NCI-H526 treated with DMSO at 0.1 percent for 48 hours (cell line): ENCODE data around the gene AOPEP.
"Not testable (repeated sequence)": the region's sequence is repeated elsewhere in the genome, so short reads cannot be mapped to it uniquely, and the experiment has no call there.

Experiments used
- DNase-seq: peaks from one replicate; lab custom pipeline; 2025; lab: John Stamatoyannopoulos, UW

The AOPEP gene

DNA sequence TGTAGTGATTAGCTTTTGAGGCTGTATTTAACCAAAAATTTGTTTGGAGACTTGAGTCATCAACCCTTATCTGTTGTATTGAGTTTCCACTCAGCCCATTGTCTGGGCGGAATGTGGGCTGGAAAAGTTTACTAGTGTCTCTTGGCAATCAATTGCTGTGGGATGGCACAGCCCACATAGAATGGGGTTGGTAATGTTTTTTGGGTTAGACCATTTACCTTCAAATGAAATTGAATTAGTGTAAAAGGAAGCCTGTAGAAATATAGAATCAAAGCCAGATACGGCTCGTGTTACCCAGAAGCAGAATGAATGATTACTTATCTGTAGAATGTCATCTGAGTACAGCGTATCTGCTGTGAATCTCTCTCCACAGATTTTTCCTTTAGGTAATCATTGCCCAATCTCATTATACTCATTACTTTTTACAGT, 142.9 kb downstream of the AOPEP start:
- no peak for DNase-seq

DNA sequence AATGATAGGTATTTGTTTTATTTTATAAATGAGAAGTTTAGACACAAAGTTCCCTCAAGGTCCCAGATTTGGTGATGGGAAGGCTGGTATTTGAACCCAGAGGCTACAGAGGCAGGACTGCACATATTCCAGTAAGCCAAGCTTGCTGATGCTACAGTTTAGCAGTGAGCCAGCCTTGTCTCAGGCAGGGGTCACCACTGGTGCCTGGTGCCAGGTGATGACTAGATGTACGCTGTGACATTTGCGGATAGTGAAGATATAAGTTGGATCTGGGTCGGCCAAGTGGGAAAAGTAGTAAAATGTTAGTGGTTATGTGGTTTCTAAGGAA, 143.9 kb downstream of the AOPEP start:
- no peak for DNase-seq

DNA sequence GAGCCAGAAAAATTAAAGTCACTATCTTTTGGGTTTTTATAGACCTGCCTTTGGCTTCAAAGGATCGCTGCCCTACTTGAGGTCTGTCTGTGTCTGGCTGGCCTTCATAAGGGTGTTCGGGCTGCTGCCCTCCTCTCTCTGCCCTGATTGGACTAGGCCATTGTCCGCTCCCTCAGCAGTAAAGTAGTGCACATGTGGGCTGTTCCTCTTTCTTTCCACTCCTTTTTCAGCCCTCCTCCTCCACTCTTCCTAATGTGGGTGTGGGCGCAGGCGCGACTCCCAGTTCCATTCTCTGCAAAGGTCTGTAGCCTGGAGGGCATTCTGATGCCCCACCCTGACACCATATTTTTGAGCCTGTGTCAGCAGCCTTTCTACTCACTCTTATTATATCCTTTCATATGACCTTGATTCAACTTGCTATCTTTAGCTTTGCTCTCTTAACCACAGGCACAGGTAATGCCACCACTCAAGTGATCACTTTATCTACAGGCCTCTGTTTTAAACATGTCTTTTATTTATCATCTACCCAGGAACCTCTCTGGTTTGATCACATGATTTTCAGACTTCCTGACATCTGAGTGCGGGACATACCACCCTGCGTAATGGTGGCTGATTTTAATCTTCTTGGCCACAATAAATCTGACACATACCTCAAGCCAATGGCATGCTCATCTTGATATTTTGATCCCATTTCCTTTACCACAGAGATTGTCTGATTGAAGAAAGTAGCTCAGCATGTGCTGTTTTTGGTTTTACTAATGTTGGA, 144.5 kb downstream of the AOPEP start:
- DNase-seq: no peak

DNA sequence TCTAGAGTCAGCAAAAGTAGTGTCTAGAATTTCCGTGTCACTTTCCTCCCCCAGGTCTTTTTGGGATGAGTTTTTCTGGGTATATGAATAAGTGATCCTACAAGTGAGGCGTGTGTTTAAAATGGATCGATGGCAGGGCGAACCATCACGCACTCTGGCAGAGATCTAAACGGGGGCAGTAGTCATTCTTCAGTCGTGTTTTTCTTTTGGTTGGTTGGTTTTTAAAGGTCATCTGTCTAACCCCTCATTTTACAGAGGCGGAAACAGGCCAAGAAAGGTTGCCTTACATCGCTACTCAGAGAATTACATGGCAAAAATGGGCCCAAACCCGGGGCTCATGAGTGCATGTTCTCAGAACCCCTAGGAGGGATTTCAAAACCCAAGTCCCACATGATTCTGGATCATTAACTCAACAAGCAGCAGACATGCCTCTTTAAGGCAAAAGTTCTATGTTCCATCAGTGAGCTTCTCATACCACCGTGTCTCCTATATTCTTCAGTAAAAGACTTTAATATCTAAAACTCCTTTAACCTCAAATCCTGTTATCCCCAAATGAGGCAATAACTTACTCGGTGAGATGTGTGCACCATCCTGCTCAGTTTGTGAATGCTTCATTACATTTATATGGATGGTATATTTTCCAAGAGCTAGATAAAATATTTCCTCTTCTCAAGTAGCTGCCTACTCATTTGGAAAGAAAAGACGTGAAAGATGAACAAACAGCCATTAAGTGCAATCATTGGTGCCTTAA, 145.8 kb downstream of the AOPEP start:
- no peak for DNase-seq

DNA sequence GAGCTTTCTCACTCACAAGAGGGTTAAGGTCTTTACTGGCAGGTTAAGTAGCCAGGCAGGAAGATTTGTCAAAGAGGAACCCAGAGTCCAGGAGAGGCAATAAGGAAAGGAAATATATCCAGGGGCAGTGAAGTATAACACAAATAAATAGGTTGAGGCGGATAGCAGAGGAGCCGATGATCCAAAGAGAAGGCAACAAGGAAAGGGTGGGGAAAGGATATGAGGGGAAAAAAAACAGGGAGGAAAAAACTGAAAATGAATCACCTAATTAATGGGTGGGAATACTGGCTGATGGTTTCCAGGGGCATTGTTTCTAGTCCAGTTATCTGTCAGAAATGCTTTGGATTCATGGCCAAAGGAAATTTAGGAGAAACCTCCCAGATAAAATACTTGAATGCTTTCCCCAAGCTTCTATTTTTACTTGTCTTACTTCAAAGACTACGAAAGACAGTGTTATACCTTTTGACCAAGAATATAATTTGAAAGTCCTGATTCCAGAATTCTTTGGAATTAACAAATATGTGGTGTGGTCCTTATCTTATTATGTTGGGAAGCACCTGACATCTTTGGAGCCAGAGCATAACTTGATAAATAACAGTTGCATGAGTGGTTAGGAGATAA, 146.5 kb downstream of the AOPEP start:
- DNase-seq: no peak

DNA sequence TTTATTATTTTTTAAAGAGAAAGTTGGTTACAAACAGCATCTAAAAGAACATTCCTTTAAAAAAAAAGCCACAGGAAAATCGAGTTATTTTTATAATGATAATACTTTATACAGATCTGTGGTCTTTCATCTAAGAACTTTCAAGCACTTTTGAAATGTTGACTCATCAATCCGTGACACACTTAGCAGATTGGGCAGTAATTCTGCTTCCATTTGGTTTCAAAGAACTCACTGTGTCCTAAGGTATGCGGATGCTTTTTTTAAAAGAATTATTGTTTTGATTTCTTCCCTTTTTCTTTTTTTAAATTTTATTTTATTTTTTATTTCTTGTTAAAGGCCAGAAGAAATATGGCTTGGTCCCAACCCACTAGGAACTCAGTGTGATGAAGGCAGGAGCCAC, 147.8 kb downstream of the AOPEP start:
- no peak for DNase-seq

DNA sequence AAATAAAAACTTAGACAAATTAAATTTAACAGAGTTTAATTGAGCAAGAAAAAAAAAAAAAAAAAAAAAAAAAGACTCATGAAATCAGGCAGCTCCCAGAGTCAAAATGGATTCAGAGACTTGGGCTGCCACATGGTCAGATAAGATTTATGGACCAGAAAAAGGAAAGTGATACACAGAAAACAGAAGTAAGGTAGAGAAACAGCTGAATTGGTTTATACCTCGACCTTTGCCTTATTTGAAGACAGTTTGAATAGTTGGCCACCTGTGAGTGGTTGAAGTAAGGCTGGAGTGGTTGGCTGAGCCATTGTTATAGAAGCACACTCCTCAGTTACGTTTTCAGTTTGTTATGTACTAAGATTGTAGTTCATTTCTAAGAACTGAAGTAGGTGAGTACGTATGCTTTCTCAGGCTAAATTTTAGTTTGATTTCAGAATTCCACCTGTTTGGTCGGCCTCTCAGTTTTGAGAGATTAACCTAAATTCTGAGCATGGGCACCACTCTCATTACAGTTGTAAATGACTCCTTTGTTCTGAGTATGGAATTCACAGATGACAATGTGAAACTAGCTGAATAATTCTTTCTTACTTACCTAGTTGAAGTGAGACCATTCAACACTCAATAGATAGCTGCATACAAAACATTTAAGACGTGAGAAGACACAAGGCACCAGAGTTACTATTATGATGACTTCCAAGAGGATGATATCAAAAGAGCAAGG, 149.0 kb downstream of the AOPEP start:
- no peak for DNase-seq

DNA sequence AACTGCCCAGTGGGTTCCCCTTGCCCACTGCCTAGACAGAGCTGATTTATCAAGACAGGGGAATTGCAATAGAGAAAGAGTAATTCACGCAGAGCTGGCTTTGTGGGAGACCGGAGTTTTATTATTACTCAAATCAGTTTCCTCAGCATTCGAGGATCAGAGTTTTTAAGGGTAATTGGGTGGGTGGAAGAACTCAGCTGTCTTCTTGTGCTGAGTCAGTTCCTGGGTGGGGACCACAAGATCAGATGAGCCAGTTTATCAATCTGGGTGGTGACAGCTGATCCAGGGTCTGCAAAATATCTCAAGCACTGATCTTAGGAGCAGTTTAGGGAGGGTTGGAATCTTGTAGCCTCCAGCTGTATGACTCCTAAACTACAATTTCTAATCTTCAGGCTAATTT, 152.3 kb downstream of the AOPEP start:
- not testable (repeated sequence) for DNase-seq

DNA sequence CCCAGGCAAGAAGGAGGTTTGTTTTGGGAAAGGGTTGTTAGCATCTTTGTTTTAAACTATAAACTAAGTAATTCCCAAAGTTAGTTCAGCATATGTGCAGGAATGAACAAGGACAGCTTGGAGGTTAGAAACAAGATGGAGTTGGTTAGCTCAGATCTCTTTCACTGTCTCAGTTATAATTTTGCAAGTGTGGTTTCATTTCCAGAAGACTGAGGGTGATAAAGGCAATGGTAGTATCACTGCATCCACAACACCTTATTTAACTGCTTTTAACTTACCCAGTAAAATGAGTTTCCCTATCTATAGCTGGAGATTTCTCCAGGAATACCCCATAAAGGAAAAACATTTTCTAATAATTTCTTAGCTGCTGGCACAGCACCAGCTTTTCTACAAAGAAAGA, 152.7 kb downstream of the AOPEP start:
- no peak for DNase-seq

DNA sequence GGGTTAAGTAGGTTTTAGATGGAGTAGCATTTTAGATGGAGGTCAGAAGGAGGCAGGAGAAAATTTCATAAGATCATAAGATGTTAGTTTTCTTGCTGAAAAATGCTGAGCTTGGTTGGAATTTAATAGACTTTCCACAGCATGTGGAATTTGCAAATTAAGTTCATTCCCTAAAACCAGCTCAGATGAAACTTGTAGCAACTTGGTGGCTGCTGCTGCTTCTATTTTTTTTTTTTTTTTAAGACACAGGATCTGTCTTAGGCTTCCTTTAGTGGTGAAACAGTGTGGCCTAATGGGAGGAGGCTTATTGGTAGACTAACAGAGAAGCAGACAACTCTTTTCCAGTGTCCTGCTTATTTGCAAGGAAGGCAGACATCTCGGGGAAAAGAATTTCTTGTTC, 154.5 kb downstream of the AOPEP start:
- no peak for DNase-seq

DNA sequence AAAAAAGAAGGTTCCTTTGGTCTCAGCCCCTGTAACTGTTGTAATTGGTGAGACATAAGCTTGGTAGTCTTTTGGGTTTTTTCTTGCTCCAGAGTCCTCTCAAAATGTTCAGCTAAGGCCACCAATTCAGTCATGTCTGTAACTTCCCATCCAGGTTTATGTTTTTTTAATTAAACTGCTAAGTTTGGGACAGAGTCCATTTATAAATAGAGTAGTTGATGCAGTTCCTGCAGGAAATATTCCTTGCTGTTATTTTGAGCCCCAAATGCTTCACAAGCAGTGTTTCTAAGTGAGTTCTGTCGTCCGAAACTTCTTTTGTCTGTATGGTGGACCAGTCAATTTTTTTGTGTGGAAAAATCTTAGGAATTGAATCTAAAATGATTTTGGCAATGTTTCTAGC, 155.0 kb downstream of the AOPEP start:
- DNase-seq: no peak

DNA sequence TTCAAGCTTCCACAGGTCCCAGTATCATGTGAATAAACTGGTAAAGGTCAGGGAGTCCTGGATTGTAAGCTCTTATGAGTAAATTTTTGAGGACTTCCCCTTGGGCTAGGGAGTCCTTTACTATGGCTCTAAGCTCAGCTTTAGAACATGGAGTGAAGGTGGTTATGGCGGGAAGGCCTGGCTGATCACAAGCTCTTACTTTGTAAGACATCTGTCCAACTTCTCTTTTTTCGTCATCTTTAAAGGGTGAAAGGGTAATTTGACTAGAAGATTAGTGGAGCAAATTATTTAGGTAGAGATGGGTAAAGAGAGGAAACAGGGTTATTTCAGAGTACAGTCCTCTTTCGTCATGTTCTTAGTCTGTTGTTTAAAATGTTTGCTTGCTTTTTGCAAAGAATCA, 155.4 kb downstream of the AOPEP start:
- DNase-seq: no peak

DNA sequence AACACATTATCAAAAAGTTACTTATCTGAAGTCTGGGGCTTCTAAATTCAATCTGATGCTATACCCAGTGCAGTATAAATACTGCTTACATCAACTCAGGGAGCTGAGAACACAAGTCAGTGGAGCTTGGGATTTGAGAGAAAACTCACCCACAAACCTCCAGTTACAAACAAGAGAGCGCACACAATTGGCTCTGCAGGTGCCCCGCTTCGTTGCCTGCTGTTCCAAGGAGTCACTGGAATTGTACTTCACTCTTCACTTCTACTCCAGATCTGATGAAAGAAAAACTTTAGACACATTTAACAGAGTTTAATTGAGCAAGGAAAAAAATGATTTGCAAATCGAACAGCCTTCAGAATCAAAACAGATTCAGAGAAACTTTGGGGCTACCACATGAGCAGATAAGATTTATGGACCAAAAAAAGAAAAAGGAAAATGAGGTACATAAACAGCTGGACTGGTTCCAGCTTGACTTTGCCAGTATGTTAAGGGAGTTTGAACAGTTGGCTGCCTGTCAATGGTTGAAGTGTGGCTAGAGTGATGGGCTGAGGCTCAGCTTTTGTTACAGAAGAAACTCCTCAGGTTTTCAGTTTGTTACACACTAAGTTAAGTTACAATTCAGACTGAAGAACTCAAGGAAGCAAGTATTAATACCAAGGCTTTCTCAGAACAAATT, 156.6 kb downstream of the AOPEP start:
- DNase-seq: no peak

DNA sequence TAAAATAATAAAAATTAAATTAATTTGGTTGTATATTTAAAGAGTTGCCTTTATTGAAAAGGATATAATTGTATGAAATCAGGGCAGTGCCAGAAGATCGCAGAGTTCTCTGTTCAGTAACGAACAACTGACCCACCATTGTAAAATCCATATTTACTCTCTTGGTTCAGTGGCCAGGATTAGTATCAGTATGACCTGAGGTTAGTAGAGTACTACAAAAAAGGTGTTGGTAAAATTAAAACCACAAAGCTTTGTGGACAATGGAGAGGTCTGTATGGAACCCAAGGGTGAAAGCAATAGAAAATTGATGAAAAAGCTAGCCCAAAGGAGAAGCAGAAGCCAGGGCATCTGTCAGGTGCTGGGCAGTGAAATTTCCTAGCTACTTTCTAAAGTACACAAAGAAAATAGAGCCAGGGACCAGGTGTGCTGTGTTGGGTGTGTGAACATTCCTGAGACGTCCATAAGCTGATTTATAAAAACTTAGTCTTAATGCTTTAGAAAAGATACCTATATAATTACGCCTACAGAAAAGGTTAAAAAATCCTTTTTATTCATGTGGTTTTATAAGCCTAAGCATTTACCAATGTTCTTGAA, 159.5 kb downstream of the AOPEP start:
- no peak for DNase-seq

DNA sequence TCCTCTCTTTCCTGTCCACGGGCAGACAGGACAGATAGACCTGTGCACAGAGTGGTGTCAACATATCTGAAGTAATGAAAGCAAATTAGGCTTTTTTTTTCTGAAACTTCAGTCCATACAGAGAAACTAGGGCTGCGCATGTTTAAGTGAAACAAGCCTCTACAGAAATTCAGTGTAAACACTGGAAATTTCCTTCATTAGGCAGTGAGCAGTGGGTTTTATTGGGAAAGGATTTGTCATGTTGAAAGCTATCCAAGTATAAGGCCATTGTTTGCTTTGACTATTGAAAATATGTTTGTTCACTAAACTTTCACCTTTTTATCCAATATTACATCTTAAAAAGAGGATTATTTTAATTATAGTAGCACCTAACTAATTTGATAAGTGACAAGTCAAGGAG, 161.2 kb downstream of the AOPEP start:
- DNase-seq: no peak

DNA sequence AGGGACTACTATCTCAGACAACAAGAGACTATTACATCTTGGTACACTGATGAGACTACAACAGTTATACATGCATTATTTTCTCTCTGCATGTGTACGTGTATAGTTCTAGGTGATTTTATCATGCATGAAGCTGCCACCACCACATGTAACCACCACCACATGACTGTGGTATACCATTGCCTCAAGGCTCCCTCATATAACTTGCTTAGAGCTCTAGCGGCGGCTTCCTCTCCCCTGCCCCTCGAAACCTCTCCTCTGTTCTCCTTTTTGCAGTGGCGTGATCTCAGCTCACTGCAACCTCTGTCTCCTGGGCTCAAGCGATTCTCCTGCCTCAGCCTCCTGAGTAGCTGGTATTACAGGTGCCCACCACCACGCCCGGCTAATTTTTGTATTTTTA, 162.3 kb downstream of the AOPEP start:
- no peak for DNase-seq

DNA sequence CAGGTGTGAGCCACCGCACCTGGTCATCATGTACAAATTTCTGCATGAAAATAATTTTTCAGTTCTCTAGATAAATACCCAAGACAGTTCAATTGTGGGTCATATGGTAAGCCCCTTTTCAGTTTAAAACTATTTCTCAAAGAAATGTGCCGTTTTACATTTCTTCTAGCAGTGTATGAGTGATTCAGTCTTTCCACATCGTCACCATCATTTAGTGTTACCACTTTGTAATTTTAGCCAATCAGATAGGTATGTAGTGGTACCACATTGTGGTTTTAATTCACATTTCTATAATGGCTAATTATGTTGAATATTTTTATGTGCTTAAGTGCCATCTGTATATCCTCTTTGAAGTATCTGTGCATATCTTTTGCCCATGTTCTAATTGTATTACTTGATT, 163.1 kb downstream of the AOPEP start:
- no peak for DNase-seq

DNA sequence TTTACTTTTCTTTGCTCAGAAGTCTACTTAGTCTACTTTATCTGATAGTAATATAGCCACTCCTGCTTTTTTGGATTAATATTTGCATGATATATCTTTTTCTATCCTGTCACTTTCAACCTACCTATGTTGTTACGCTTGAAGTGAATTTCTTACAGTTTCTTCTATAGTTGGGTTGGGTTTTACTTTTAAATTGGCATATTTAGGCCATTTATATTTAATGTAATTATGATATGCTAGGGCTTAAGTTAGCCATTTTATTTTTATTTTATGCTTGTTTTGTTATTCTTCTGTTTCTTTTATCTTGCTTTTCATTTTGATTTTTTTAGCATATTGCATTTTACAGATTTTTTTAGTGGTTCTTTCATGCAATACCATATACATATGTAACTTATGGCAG, 164.7 kb downstream of the AOPEP start:
- no peak for DNase-seq

DNA sequence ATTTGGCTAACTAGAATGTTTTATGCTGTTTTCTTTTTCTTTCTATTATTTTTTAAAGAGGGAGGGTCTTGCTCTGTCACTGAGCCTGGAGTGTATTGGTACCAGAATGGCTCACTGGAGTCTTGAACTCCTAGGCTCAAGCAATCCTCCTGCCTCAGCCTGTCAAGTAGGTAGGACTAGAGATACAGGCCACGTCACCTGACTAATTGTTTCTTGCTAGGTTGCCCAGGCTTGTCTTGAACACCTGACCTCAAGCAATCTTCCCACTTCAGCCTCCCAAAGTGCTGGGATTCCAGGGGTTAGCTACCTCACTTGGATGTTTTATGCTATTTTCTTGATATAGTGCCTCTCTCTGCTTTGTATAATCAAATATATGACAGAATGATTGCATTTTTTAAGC, 166.2 kb downstream of the AOPEP start:
- no peak for DNase-seq

DNA sequence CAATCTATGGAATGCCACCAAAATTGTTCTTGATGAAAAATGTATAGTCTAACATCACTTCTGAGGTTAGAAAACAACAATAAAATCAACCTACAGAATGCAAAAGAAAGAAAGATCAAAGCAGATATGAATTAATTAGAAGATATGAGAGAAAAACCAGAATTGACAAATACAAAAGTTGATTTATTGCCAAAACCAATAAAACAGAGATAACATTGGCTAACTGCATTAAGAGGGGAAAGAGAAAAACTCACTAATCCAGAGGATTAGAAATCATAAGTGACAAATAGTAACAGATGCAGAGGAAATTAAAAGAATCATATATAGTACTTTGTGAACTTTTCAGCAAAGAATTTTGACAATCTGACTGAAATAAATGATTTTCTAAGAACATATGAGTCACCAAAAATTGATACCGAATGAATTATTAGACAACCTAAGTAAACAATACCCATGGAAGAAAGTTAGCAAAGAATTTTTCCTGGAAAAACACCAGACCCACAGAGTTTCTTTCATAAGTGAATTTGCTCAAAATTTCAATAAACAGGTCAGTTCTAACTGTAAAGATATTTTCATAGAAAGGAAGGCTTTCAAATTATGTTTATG, 167.7 kb downstream of the AOPEP start:
- no peak for DNase-seq

DNA sequence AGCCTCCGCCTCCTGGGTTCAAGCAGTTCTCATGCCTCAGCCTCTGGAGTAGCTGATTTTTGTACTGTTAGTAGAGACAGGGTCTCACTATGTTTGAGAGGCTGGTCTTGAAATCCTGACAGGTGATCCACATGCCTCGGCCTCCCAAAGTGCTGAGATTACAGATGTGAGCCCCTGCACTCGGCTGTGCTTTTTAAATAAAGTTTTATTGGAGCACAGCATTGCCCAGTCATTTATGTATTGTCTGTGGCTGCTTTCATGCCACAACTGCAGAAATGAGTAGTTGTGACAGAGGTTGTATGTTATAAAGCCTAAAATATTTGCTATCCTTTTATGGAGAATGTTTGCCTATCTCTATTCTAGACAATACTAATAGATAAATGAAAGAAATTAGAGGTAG, 169.2 kb downstream of the AOPEP start:
- DNase-seq: no peak
